Measurements from ENCODE around the gene ARHGAP18. TPM values are rescaled to one million over a fixed set of nuclear protein-coding genes. Genes with fewer than 3 reads are reported as not detected.

ARHGAP18 gene
- polyA plus RNA-seq, 1 of the 3 experiments (the other 2 are of a cell fraction), result 25.0 TPM

DNA sequence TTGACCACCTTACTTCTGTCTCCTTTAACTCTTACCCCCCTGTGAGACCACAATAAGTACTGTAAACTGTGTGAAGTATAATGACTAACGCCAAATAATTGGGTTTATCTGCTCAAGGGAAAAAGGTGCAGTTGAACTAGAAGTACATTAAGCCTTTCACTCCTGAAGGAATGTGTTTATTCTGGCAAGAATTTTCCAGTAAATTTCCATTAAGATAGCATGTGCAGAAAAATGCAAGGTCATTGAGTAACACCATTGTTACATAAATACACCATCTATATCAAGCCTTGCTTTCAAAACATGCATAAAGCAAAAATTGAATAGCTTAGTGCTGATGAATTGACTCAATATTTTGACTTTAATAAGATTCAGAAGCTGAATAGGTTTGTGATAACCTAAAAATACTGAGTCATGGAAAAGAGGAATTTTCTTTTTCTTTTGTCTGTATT is 65.4 kb downstream of the ARHGAP18 start:
- Histone ChIP-seq H3K36me3 (replicated peaks in 1 of 2; ENCODE audit: control insufficient read depth in 1 of 2, insufficient read depth in 2 of 2, low read length in 1 of 2) (peaks cover 0 to 24% of the 10 kb centered on the region in 2 experiments), H3K4me2 (peak overlapping the region; percentile 38), H3K27me3 (ENCODE audit: insufficient read depth) (no peaks in the 10 kb centered on the region), H3K79me2 (ENCODE audit: insufficient read depth) (peaks cover 93% of the 10 kb centered on the region), H3K4me1 (ENCODE audit: control insufficient read depth in 1 of 2, insufficient read depth in 2 of 2, low read depth in 1 of 2, low read length in 1 of 2) (peaks cover 3 to 53% of the 10 kb centered on the region in 2 experiments), H3K9me2 (no peaks in the 10 kb centered on the region), H4K20me1 (ENCODE audit: insufficient read depth) (no peaks in the 10 kb centered on the region), H3K9ac (peak overlapping the region; percentile 18; the same call in 1 of the 2 replicates), H2AFZ (ENCODE audit: low read depth) (no peak overlapping the region), H3K9me3 (no peaks in the 10 kb centered on the region), H3K4me3 (ENCODE audit: low read depth in 2 of 2, low read length in 1 of 2) (no peak overlapping the region; a peak in 1 of 4 replicates), H3F3A (replicated peaks; ENCODE audit: insufficient read depth) (peaks cover 68% of the 10 kb centered on the region), H3K27ac (ENCODE audit: low read depth in 2 of 2, low read length in 1 of 2) (peak overlapping the region; percentile 86 to 91)
- ChIA-PET CTCF (no interaction called here), POLR2A (no interaction called here)
- TF ChIP-seq TEAD4 (IDR thresholded peaks at IDR 0.05; ENCODE audit: borderline replicate concordance, insufficient read depth) (peak; percentile 30; the same call in 1 of the 2 replicates), JUND (IDR thresholded peaks at IDR 0.05) (0 out of 2 replicates have a peak, but pooled peaks have one; percentile 15), FOSL2 (IDR thresholded peaks at IDR 0.05; ENCODE audit: borderline replicate concordance, low read depth) (peak; percentile 13; the same call in 1 of the 2 replicates), EP300 (IDR thresholded peaks at IDR 0.05; ENCODE audit: borderline replicate concordance in 1 of 2, low read depth in 1 of 2, low read length in 1 of 2) (peak in 1 of 2 experiments; percentile 50; a peak in 1 of 4 replicates), TAF1 (IDR thresholded peaks at IDR 0.05; ENCODE audit: borderline replicate concordance, low read depth, low read length) (no peak), FOXM1 (IDR thresholded peaks at IDR 0.05; ENCODE audit: low read depth) (no peak), POLR2AphosphoS5 (IDR thresholded peaks at IDR 0.05; ENCODE audit: low read depth, low read length) (no peak), TCF12 (IDR thresholded peaks at IDR 0.05) (peak; percentile 72), NFIC (IDR thresholded peaks at IDR 0.05; ENCODE audit: borderline replicate concordance) (peak; percentile 68; the same call in 1 of the 2 replicates)
- TF ChIP-seq, protein P1, sequence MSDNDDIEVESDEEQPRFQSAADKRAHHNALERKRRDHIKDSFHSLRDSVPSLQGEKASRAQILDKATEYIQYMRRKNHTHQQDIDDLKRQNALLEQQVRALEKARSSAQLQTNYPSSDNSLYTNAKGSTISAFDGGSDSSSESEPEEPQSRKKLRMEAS (IDR thresholded peaks at IDR 0.05; ENCODE audit: low read depth), result peak; percentile 35; the same call in 1 of the 2 replicates
- 24% methylated on average over 1 of the region's 1 CpG for WGBS (ENCODE audit: low lambda C conversion rate)
- no peak for DNase-seq

DNA sequence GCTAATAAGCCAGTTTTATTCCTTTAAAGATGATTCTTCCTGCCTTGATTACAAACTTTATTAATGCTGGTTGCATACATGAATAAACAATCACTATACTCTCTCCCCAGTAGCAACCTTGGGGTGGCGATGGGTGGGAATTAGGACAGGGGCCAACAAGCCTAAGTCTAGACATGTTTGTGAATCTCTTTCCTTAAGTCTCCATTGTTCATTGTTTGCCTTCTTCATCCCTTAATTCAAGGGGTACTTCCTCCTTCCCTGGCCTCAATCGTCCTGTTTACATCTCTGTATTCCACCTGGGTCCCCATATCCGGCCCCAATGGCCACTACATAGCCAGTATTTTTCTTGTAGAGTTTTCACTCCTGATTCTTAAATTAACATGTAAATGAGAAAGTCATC is 66.0 kb downstream of the ARHGAP18 start:
- peak overlapping the region; percentile 86 to 91 for H3K27ac ChIP-seq (ENCODE audit: low read depth in 2 of 2, low read length in 1 of 2)
- no peaks in the 10 kb centered on the region for H3K9me3 ChIP-seq
- peaks cover 3 to 57% of the 10 kb centered on the region in 2 experiments for H3K4me1 ChIP-seq (ENCODE audit: control insufficient read depth in 1 of 2, insufficient read depth in 2 of 2, low read depth in 1 of 2, low read length in 1 of 2)
- peaks cover 93% of the 10 kb centered on the region for H3K79me2 ChIP-seq (ENCODE audit: insufficient read depth)
- H3K4me3 ChIP-seq (ENCODE audit: low read depth in 2 of 2, low read length in 1 of 2), result no peak overlapping the region
- WGBS (ENCODE audit: low lambda C conversion rate), result 66% methylated on average over 3 of the region's 3 CpGs
- H3K4me2 ChIP-seq, result no peak overlapping the region
- no peak for TF ChIP-seq FOXM1 (IDR thresholded peaks at IDR 0.05; ENCODE audit: low read depth)
- no peak for TF ChIP-seq TCF12 (IDR thresholded peaks at IDR 0.05)
- no peak for TF ChIP-seq RCOR1 (IDR thresholded peaks at IDR 0.05; ENCODE audit: low read length)
- TF ChIP-seq NRF1 (IDR thresholded peaks at IDR 0.05; ENCODE audit: low read depth, low read length), result no peak
- TF ChIP-seq, protein P2, sequence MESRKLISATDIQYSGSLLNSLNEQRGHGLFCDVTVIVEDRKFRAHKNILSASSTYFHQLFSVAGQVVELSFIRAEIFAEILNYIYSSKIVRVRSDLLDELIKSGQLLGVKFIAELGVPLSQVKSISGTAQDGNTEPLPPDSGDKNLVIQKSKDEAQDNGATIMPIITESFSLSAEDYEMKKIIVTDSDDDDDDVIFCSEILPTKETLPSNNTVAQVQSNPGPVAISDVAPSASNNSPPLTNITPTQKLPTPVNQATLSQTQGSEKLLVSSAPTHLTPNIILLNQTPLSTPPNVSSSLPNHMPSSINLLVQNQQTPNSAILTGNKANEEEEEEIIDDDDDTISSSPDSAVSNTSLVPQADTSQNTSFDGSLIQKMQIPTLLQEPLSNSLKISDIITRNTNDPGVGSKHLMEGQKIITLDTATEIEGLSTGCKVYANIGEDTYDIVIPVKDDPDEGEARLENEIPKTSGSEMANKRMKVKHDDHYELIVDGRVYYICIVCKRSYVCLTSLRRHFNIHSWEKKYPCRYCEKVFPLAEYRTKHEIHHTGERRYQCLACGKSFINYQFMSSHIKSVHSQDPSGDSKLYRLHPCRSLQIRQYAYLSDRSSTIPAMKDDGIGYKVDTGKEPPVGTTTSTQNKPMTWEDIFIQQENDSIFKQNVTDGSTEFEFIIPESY (IDR thresholded peaks at IDR 0.05; ENCODE audit: borderline replicate concordance, low read depth), result no peak
- no peak for TF ChIP-seq SIN3A (IDR thresholded peaks at IDR 0.05; ENCODE audit: borderline replicate concordance, low read depth, low read length)
- TF ChIP-seq GATA2 (CRISPR knock-in tag; IDR thresholded peaks at IDR 0.05), result no peak
- peaks cover 0 to 26% of the 10 kb centered on the region in 2 experiments for H3K36me3 ChIP-seq (replicated peaks in 1 of 2; ENCODE audit: control insufficient read depth in 1 of 2, insufficient read depth in 2 of 2, low read length in 1 of 2)
- H3K9ac ChIP-seq, result no peak overlapping the region; the same call in 1 of the 2 replicates
- H3F3A ChIP-seq (replicated peaks; ENCODE audit: insufficient read depth), result peaks cover 71% of the 10 kb centered on the region
- H3K27me3 ChIP-seq (ENCODE audit: insufficient read depth), result no peaks in the 10 kb centered on the region
- no peak for DNase-seq
- no peak overlapping the region for H2AFZ ChIP-seq (ENCODE audit: low read depth)
- ChIA-PET CTCF (no interaction called here), POLR2A (no interaction called here)
- H3K9me2 ChIP-seq, result no peaks in the 10 kb centered on the region
- H4K20me1 ChIP-seq (ENCODE audit: insufficient read depth), result no peaks in the 10 kb centered on the region

Data from SK-N-SH (cell line).